Mucosa of rectum (tissue), 2 donors: ENCODE measurements around the gene CAMSAP1.

Source experiments
- H3K27ac ChIP-seq, 2 donors: one replicate each; pipeline ENCODE4 v1.7.0; 2013; ENCODE audit warnings: inconsistent platforms in 2 of 2, low read depth in 2 of 2, low read length in 2 of 2
- H3K27me3 ChIP-seq, 2 donors: one replicate each; pipeline ENCODE4 v1.7.0; 2013; ENCODE audit warnings: low read length in 2 of 2; ENCODE audit not compliant: control insufficient read depth in 2 of 2, insufficient read depth in 2 of 2
- H3K36me3 ChIP-seq, 2 donors: one replicate each; pipeline ENCODE4 v1.7.0; 2013; ENCODE audit warnings: low read length in 2 of 2; ENCODE audit not compliant: control insufficient read depth in 2 of 2, insufficient read depth in 2 of 2
- H3K4me1 ChIP-seq, 2 donors: one replicate each; pipeline ENCODE4 v1.7.0; 2013; ENCODE audit warnings: low read length in 2 of 2, mild to moderate bottlenecking in 1 of 2; ENCODE audit not compliant: control insufficient read depth in 2 of 2, insufficient read depth in 2 of 2
- H3K4me3 ChIP-seq, 2 donors: one replicate each; pipeline ENCODE4 v1.7.0; 2013; ENCODE audit warnings: low read length in 2 of 2
- H3K9ac ChIP-seq, 2 donors: one replicate each; pipeline ENCODE4 v1.7.0; 2013; ENCODE audit warnings: low read length in 2 of 2, low read depth in 1 of 2, mild to moderate bottlenecking in 1 of 2
- H3K9me3 ChIP-seq, 2 donors: one replicate each; pipeline ENCODE4 v1.7.0; 2013; ENCODE audit warnings: low read length in 2 of 2; ENCODE audit not compliant: control insufficient read depth in 2 of 2
- donor health status: healthy.
- donor health status: Normal muscosa, but diverticular disease.

Gene CAMSAP1

DNA sequence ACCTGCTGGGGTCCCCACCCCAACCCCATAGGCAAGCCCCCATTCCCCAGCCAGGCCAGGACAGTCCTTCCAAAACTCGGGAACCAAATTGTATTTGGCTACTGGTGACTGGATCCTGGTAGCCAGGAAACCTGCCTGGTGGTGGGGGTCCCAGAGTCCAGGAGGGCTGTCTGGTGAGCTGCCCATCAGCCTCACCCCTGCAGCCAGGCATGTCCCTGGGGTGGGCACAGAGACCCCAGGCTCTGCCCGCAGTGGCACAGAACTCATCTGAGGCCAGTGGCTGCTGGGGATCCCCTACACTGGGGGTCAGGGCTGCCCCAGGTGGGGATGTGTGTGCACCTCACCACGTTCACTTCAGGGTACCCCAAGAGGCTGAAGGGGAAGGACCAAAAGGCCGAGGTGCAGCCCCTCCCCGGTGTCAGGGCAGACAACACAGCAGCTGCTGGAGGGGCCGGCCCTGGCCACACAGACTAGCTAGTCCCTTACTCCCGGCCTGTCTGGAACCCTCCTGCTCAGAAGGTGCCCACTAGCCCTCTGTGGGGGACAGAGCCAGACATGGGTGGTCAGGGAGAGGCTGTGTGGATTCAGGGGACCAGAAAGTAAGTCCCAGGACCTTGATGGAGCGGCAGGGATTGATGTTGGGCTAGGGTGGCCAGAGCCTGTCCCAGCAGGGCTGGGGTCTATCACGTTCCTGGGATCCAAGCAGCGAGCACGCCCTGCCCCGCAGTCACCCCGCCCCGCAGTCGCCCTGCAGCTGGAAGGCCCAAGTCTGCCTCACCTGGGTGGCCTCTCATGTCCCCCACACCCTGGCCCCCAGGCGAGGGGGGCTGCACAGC, 113.9 kb downstream of the CAMSAP1 start:
- no peak overlapping the region for H3K4me3 ChIP-seq
- no peaks in the 10 kb centered on the region for H3K9me3 ChIP-seq
- no peaks in the 10 kb centered on the region for H3K27me3 ChIP-seq
- no peaks in the 10 kb centered on the region for H3K36me3 ChIP-seq
- no peak overlapping the region for H3K9ac ChIP-seq
- H3K4me1 ChIP-seq, result no peaks in the 10 kb centered on the region
- H3K27ac ChIP-seq, result no peak overlapping the region

DNA sequence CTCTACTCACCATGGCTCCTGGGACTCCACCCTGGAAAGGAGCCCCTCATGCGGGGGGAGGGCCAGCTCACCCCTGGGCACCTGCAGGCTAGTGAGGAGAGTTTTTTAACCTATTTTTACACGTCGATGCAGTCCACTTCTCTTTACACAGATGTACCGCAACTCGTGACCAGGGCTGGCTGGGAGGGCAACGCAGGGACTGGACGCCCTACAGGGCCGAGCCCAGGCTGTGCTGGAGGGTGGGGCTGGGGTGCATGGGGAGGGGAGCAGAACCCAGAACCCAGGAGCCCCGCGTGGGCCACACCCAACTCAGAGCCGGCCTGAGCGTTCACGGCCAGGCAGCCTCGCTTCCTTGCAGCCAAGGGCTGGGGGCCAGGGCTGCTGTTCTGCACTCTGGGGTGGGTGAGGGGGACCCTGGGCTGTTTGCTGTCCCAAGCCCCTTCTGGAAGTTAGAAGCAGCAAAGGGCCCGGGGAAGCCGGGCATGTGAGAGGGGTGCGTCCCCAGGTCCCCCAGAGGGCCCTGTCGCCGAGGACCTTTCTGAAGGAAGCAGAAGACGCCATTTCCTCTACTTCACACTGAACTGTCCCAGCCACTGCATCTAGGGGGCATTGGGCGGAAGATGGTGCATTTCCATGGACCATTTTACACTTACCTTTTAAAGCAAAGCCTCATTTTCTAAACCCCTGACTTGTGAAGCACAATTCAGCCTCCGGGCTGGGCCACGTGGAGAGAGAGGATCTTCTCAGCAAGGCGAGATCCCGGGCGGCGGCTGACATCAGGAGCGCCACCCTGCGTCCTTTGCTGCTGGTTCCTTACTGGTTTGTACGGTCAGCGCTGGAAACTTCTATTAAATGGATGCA, 114.8 kb downstream of the CAMSAP1 start:
- no peak overlapping the region for H3K9ac ChIP-seq
- H3K4me1 ChIP-seq, result no peaks in the 10 kb centered on the region
- no peak overlapping the region for H3K27ac ChIP-seq
- no peaks in the 10 kb centered on the region for H3K27me3 ChIP-seq
- H3K36me3 ChIP-seq, result no peaks in the 10 kb centered on the region
- no peak overlapping the region for H3K4me3 ChIP-seq
- H3K9me3 ChIP-seq, result no peaks in the 10 kb centered on the region

DNA sequence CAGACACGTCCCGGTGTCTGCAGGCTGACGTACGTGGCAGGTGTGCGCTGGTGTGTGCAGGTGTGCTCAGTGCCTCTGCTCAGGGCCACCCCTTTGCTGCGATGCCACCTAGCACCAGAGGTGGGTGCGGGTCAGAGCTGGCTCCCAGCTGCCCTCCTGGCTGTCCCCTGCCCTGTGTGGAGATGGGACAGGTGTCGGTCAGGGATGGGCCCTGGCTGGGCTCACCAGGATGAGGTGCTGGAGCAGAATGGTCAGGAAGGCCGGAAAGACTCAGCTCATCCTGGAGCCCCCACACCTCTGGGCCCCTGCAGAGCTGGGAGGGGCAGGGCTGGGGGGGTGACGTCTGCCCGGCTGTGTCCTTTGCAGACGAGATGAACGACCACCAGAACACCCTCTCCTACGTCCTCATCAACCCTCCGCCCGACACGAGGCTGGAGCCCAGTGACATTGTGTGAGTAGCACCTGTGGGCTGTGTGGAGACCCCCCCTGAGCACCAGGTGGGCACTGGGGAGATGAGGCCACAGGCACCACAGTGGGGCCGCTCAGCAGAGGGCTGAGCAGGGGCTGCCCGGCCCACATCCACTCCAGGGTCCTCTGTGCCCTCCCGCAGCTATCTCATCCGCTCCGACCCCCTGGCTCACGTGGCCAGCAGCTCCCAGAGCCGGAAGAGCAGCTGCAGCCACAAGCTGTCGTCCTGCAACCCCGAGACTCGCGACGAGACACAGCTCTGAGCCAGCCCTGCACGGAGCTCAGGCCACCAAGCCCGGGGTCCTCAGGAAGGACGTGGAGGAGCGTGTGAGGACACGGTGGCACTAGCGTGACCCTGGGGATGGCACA, 115.7 kb downstream of the CAMSAP1 start:
- no peak overlapping the region for H3K27ac ChIP-seq
- no peak overlapping the region for H3K9ac ChIP-seq
- H3K27me3 ChIP-seq, result no peaks in the 10 kb centered on the region
- no peaks in the 10 kb centered on the region for H3K36me3 ChIP-seq
- H3K9me3 ChIP-seq, result no peaks in the 10 kb centered on the region
- no peak overlapping the region for H3K4me3 ChIP-seq
- H3K4me1 ChIP-seq, result no peaks in the 10 kb centered on the region

- Histone ChIP-seq H3K4me1 (no peaks in the 10 kb centered on the region), H3K36me3 (no peaks in the 10 kb centered on the region), H3K27me3 (no peaks in the 10 kb centered on the region), H3K9me3 (no peaks in the 10 kb centered on the region), H3K9ac (no peak overlapping the region), H3K27ac (no peak overlapping the region), H3K4me3 (no peak overlapping the region)
Observed at GRCh38 chr9:135790850-135791249, 116.5 kb downstream of the CAMSAP1 start.

DNA sequence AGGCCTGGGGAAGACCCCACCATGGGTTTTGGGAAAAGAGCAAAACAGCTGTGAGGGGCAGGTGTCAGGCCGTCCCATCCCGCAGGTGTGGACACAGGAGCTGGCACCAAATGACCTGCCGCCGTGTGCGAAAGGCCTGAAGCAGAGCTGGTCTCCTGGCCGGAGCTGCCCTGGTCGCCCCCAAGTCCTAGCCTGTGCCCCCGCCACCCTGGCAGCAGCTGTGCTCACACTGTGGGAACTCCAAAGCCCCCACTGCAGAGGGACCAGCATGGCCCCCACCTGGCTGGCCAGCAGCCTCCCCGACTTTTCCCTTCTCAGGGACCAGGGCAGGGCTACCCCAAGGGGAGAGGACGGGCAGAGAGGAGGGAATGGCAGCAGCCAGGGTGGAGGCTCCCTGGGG, 117.0 kb downstream of the CAMSAP1 start:
- Histone ChIP-seq H3K9ac (no peak overlapping the region), H3K27me3 (no peaks in the 10 kb centered on the region), H3K4me1 (no peaks in the 10 kb centered on the region), H3K36me3 (no peaks in the 10 kb centered on the region), H3K27ac (no peak overlapping the region), H3K9me3 (no peaks in the 10 kb centered on the region), H3K4me3 (no peak overlapping the region)

DNA sequence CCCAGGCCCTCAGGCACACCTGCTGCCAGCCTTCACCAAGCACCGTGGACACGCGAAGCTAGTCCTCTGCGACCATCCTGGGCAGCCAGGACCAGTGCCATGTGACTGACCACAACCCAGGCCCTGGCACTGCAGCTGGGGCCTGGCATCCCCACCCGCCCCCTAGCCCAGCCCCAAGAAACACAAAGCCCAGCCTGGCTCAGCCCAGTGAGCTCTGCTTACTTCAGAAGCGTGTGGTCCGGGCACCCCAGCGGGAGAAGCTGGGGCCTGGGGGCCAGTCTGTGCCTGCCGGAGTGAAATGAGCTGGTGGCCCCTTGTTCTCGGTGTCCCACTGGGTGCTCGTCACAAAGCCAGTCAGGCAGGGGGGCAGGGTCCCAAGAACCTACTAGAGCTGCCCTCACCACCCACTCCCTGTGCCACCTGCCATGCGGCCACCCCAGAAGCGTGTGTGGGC, 117.5 kb downstream of the CAMSAP1 start:
- no peak overlapping the region for H3K9ac ChIP-seq
- H3K36me3 ChIP-seq, result no peaks in the 10 kb centered on the region
- H3K9me3 ChIP-seq, result no peaks in the 10 kb centered on the region
- H3K4me3 ChIP-seq, result no peak overlapping the region
- no peak overlapping the region for H3K27ac ChIP-seq
- H3K27me3 ChIP-seq, result no peaks in the 10 kb centered on the region
- no peaks in the 10 kb centered on the region for H3K4me1 ChIP-seq

DNA sequence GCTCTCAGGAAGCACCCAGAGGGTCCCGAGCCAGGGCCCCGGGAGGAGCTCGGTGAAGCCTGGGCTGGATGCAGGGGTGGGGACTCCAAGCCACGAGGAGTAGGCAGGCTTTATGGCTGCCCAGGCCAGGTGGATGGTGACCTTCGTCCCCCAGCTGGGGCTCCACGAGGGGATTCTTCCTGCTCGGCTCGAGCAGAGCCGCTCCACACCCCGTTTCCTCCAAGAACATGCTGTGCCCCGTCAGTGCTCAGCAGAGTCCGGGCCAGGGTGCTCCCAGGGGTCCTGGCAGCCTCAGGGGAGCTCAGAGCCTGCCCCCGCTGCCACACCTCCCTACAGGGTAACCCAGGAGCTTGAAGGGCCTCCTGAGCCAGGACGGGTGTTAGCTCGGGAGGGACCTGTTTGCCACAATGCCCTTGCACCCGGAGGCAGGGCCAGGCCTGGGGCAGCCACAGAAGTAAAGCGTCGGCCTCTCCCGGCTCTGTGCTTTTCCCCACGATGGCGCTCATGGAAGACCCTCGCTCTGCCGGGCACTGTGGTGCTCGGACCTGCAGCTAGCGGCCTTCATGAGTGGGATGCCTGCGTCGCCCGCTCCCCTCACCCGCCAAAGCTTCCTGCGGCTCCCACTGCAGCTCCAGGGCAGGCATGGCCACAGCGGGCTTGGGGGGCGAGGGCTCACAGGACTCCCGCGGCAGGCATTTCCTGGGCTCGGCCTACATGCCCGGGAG, 118.6 kb downstream of the CAMSAP1 start:
- Histone ChIP-seq H3K4me3 (no peak overlapping the region), H3K9me3 (no peaks in the 10 kb centered on the region), H3K27me3 (no peaks in the 10 kb centered on the region), H3K9ac (no peak overlapping the region), H3K36me3 (no peaks in the 10 kb centered on the region), H3K4me1 (no peaks in the 10 kb centered on the region), H3K27ac (no peak overlapping the region)

- Histone ChIP-seq H3K9me3 (no peaks in the 10 kb centered on the region), H3K27ac (no peak overlapping the region), H3K4me3 (no peak overlapping the region), H3K9ac (no peak overlapping the region), H3K4me1 (no peaks in the 10 kb centered on the region), H3K27me3 (no peaks in the 10 kb centered on the region), H3K36me3 (no peaks in the 10 kb centered on the region)
Observed at GRCh38 chr9:135787776-135788575, 119.4 kb downstream of the CAMSAP1 start.

- Histone ChIP-seq H3K9me3 (no peaks in the 10 kb centered on the region), H3K27ac (no peak overlapping the region), H3K4me3 (no peak overlapping the region), H3K27me3 (no peaks in the 10 kb centered on the region), H3K36me3 (no peaks in the 10 kb centered on the region), H3K4me1 (no peaks in the 10 kb centered on the region), H3K9ac (no peak overlapping the region)
Observed at GRCh38 chr9:135787317-135787716, 120.0 kb downstream of the CAMSAP1 start.
